NOMO-1 treated with dmso at 0.1 percent for 144 hours (cell line): ENCODE measurements around the gene SGPP2.
"Not testable (repeated sequence)": the region's sequence is repeated elsewhere in the genome, so short reads cannot be mapped to it uniquely, and the experiment has no call there.

Experiments used
- DNase-seq: peaks from one replicate; lab custom pipeline; 2025; ENCODE audit not compliant: unreplicated experiment; lab: John Stamatoyannopoulos, UW

SGPP2 gene

DNA sequence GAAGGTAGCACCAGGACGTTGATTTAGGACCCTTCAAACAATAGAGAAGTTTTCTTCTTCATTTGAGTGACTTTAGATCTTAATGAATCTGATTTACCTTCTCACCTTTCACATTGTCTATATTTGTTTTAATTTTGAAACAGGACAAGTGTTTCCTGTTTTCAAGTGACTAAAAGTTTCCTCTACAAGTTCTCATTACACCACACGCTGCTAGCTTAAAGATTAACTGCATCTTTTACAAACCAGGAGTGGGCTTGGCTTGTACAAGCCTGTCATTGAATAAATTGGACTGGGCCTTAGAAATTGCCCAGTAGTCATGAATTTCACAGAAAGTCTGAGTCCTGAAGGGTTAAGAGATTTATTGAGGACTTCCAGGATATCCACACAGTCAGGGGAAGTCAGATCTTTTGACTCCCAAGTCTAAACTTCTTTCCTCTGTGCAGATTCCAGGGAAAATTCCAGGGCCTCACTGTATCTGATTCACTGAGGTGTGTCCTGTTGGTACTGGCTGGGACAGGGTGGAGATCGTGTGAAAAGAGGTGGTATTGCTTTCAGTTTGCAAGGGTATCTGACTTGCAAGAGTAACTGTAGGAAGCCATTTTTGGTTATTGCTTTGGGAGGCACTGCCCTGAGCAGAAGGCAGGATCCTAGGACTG is 3.4 kb downstream of the SGPP2 start:
- no peak for DNase-seq

DNA sequence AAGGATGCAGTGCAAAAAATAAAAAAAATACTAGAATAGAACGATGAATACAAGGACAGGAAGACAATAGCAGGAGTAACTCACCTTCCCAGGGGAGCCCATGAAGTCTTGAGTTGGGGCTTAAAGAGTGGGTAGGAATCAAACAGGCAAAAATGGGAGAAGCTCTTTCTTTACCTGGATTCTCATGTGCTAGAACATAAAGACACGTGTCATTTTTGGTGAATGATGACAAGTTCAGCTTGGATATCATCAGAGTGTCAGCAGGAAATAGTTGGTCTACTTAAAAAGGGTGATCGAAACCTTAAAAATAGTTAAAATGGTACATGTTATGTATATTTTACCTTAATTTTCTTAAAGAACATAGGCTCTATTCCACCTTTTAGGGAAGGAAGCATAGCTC is 5.7 kb downstream of the SGPP2 start:
- no peak for DNase-seq

- DNase-seq: no peak
Measured at GRCh38 chr2:222430681-222431080, 6.3 kb downstream of the SGPP2 start.

DNA sequence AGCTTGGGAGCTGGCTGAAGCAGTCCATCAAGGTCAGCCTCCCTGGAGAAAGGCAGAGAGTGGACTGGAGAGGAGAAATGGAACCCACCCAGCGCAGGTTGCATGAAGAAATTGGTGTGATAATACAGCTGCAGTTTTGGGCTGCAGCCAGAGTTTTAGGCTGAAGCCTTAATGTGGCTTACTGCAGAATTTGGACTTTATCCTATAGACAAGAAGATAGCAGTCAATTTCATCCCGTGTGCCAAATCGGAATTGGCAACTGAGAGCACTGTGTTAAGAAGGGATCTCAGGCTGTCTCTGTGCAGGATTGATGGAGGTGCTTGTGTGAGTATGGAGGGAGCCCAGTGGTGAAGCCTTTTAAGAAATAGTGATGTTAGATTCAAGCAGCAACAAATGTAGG is 7.5 kb downstream of the SGPP2 start:
- DNase-seq: no peak

- no peak for DNase-seq
Measured at GRCh38 chr2:222433332-222434173, 9.2 kb downstream of the SGPP2 start.

- no peak for DNase-seq
Measured at GRCh38 chr2:222434204-222434603, 9.9 kb downstream of the SGPP2 start.

- not testable (repeated sequence) for DNase-seq
Measured at GRCh38 chr2:222435400-222436039, 11.2 kb downstream of the SGPP2 start.

DNA sequence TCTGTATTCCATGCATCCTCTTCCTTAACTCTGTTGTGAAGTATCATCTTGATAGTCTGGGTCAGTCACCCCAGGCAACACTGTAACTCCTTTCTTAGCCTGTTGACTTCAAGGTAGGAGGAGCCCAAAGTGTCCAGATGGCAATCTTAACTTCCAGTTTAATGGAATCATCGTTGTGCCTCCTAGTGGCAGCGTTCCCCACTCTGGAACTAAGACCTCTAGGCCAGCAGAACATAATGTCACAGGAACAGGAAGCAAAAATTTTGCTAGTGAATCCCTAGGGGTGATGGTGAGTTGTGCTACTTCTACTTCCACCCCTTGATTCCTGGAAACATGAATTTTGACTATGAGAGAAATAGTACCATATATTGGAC is 11.7 kb downstream of the SGPP2 start:
- DNase-seq: no peak

GRCh38 chr2:222439692-222440091 is 15.3 kb downstream of the SGPP2 start:
- no peak for DNase-seq

GRCh38 chr2:222440673-222441422 is 16.5 kb downstream of the SGPP2 start:
- no peak for DNase-seq

DNA sequence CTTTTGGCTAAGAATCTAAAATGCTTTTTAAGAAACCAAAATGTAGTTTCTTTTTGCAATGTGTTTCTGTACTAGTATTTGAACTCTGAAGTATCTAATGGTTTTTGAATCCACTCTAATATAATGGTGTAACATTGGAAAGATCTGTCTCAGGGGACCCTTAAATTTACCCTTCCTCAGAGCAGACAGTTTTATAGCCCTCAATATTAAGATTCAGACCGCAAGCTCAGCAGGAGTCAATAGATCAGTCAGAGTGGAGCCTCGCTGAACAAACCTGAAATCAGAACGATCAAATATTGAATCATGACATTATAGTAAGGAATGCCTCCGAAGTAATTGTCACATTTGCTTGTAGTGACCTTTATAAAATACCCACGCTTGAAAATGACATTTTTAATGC is 18.3 kb downstream of the SGPP2 start:
- no peak for DNase-seq

- DNase-seq: no peak
Measured at GRCh38 chr2:222445227-222445626, 20.9 kb downstream of the SGPP2 start.

- peak; percentile 52 for DNase-seq
Measured at GRCh38 chr2:222447131-222447530, 22.8 kb downstream of the SGPP2 start.

GRCh38 chr2:222448748-222449181 is 24.4 kb downstream of the SGPP2 start:
- peak; percentile 23 for DNase-seq

DNA sequence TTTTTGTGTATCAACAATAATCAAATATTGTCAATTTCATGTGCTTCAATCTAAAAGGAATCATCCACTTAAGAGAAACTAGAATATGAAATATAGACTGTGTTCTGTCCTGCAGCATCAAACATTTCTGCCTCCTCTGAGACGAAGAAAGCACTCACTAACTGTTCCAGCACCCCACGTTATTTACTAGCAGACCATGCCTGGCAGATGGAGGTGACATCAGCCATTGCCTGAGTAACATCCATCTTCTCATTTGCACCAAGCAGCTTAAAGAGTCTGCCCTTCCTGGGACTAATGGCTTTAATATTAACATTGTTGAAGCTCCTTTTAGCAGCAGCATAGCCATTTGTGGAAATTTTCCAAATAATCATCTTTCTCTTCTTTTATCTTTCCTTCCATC is 25.7 kb downstream of the SGPP2 start:
- no peak for DNase-seq

- DNase-seq: no peak
Measured at GRCh38 chr2:222451224-222451674, 26.9 kb downstream of the SGPP2 start.

- no peak for DNase-seq
Measured at GRCh38 chr2:222452422-222452950, 28.1 kb downstream of the SGPP2 start.

- DNase-seq: no peak
Measured at GRCh38 chr2:222456479-222457077, 32.2 kb downstream of the SGPP2 start.

DNA sequence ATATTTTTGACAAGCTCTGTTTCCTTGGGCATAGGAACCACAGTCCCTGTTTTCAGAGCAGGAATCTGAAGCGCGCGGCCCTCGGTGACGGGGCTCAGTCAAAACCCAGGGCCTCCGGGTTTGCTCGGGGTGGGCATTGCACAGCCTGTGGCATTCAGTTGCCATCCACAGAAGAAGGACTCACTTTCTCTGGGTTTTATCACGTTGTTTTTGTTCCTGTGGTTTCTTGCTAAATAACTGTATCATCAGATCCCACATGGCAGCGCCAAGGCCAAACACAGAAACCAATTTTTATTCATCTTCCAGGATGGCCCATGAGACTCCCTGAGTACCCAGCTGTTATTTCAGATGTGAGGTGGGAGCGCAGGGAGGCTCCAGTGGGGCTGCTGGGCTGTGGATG is 35.6 kb downstream of the SGPP2 start:
- no peak for DNase-seq

DNA sequence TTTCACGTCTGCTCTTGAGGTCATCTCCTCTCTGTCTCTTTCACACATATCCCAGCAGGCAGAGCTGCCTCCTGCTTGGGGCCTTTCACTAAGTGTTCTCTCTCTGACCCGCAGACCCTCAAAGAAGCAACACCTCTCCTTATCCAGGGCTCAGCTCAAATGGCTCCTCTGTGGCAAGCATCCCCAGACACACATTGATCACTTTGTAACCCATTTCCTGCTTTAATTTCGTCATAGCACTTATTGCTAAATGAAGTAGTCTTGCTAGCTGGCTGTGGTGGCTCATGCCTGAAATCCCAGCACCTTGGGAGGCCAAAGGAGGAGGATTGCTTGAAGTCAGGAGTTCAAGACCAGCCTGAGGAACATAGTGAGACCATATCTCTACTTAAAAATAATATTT is 41.4 kb downstream of the SGPP2 start:
- DNase-seq: no peak

DNA sequence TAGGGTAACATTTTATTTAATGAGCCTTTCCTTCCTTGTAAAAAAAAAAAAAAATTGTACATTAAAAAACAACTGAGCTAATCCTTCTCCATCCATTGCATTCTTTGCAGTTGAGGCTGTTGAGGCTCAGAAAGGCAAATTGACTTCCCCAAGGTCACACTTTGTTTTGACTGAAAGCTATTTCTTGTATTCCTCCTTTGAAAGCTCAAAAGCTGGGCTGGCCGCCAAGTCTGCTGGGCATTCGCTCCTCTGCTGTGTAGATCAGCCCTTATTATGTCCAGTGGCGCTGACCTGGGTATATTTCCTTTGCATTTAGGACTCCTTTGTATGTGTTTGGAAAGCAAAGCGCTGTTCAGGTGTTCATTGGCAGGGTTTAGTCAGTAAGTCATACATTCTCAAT is 44.0 kb downstream of the SGPP2 start:
- no peak for DNase-seq
